GM12874 (cell line): ENCODE measurements around the gene PCDH9.

Experiments used
- CTCF ChIP-seq: IDR thresholded peaks from 2 replicates; pipeline ENCODE4 v1.5.1; 2011; ENCODE audit warnings: low read depth, mild to moderate bottlenecking, control low read depth, low read length, moderate library complexity; ENCODE audit not compliant: insufficient read depth

Gene PCDH9

GRCh38 chr13:66644855-66645460, 585.2 kb downstream of the PCDH9 start:
- no peak for TF ChIP-seq CTCF

GRCh38 chr13:66640231-66640630, 589.9 kb downstream of the PCDH9 start:
- no peak for TF ChIP-seq CTCF

GRCh38 chr13:66639044-66639443, 591.1 kb downstream of the PCDH9 start:
- TF ChIP-seq CTCF = no peak

- TF ChIP-seq CTCF = no peak
Measured at GRCh38 chr13:66635526-66635925, 594.6 kb downstream of the PCDH9 start.

GRCh38 chr13:66634384-66634783, 595.8 kb downstream of the PCDH9 start:
- TF ChIP-seq CTCF = no peak

GRCh38 chr13:66627512-66627911, 602.6 kb downstream of the PCDH9 start:
- no peak for TF ChIP-seq CTCF

GRCh38 chr13:66624302-66624701, 605.8 kb downstream of the PCDH9 start:
- no peak for TF ChIP-seq CTCF
